Left ventricle myocardium inferior (tissue), 1 donor: ENCODE data around the gene SOX6. TPM values are rescaled to one million over a fixed set of nuclear protein-coding genes. Genes with fewer than 3 reads are reported as not detected.

Experiments used
- DNase-seq: peaks from one replicate; pipeline ENCODE4 v3.0.0-alpha.2; 2020
- H3K27ac ChIP-seq: fragments of 200-600 bp; replicated peaks from 2 replicates; pipeline ENCODE4 v1.8.0; 2021
- H3K27me3 ChIP-seq: fragments of 200-600 bp; 2 replicates; pipeline ENCODE4 v1.8.0; 2021; ENCODE audit warnings: low read depth
- H3K36me3 ChIP-seq: fragments of 200-600 bp; 2 replicates; pipeline ENCODE4 v1.8.0; 2021
- H3K4me1 ChIP-seq: fragments of 200-600 bp; 2 replicates; pipeline ENCODE4 v1.8.0; 2021
- H3K4me3 ChIP-seq: fragments of 200-600 bp; 2 replicates; pipeline ENCODE4 v1.8.0; 2021; ENCODE audit warnings: mild to moderate bottlenecking, moderate library complexity
- H3K9me3 ChIP-seq: fragments of 200-600 bp; replicated peaks from 2 replicates; pipeline ENCODE4 v1.8.0; 2021
- intact Hi-C: fragments of 100-400 bp; cut with micrococcal nuclease; formaldehyde crosslinking; loops from one replicate; pipeline ENCODE4 v1.11.0; 2022
- total RNA-seq: library from RNA; stranded (reverse); fragmentation: NEBNext Ultra II Directional; extraction: Animal tissue kit (Norgen Biotek cat#: 25700); gene quantifications from one replicate; pipeline ENCODE4 v1.2.1, GENCODE V29; 2021
- TF ChIP-seq, protein P1 (sequence below): fragments of 200-600 bp; IDR thresholded peaks from 2 replicates; pipeline ENCODE4 v1.8.0; 2021; ENCODE audit warnings: antibody characterized with exemption, mild to moderate bottlenecking, borderline replicate concordance
- donor health status: DM: no; HTN: yes; CAD: no; lungs with severe emphysema.

SOX6 gene
- total RNA-seq, 1 donor from 2014 or later = 20.2 TPM

GRCh38 chr11:16178273-16178672, 178.1 kb downstream of the SOX6 start:
- TF ChIP-seq, protein P1, sequence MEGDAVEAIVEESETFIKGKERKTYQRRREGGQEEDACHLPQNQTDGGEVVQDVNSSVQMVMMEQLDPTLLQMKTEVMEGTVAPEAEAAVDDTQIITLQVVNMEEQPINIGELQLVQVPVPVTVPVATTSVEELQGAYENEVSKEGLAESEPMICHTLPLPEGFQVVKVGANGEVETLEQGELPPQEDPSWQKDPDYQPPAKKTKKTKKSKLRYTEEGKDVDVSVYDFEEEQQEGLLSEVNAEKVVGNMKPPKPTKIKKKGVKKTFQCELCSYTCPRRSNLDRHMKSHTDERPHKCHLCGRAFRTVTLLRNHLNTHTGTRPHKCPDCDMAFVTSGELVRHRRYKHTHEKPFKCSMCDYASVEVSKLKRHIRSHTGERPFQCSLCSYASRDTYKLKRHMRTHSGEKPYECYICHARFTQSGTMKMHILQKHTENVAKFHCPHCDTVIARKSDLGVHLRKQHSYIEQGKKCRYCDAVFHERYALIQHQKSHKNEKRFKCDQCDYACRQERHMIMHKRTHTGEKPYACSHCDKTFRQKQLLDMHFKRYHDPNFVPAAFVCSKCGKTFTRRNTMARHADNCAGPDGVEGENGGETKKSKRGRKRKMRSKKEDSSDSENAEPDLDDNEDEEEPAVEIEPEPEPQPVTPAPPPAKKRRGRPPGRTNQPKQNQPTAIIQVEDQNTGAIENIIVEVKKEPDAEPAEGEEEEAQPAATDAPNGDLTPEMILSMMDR = no peak
- DNase-seq = no peak
- no peak overlapping the region for H3K4me3 ChIP-seq
- no peaks in the 10 kb centered on the region for H3K36me3 ChIP-seq
- intact Hi-C loops = no loop called here
- H3K27me3 ChIP-seq = no peaks in the 10 kb centered on the region
- peaks cover 8% of the 10 kb centered on the region for H3K4me1 ChIP-seq
- no peak overlapping the region for H3K27ac ChIP-seq
- no peaks in the 10 kb centered on the region for H3K9me3 ChIP-seq

- DNase-seq = no peak
- Histone ChIP-seq H3K4me1 (peaks cover 6% of the 10 kb centered on the region), H3K4me3 (no peak overlapping the region), H3K27me3 (no peaks in the 10 kb centered on the region), H3K27ac (no peak overlapping the region), H3K9me3 (no peaks in the 10 kb centered on the region), H3K36me3 (no peaks in the 10 kb centered on the region)
- intact Hi-C loops = no loop called here
- TF ChIP-seq, protein P1 = no peak
Measured at GRCh38 chr11:16177688-16178087, 178.7 kb downstream of the SOX6 start.

- H3K4me1 ChIP-seq = peaks cover 20% of the 10 kb centered on the region
- H3K4me3 ChIP-seq = no peak overlapping the region
- no peaks in the 10 kb centered on the region for H3K27me3 ChIP-seq
- DNase-seq = no peak
- intact Hi-C loops = no loop called here
- no peaks in the 10 kb centered on the region for H3K9me3 ChIP-seq
- TF ChIP-seq, protein P1 = no peak
- no peak overlapping the region for H3K27ac ChIP-seq
- no peaks in the 10 kb centered on the region for H3K36me3 ChIP-seq
Measured at GRCh38 chr11:16173798-16174197, 182.5 kb downstream of the SOX6 start.

DNA sequence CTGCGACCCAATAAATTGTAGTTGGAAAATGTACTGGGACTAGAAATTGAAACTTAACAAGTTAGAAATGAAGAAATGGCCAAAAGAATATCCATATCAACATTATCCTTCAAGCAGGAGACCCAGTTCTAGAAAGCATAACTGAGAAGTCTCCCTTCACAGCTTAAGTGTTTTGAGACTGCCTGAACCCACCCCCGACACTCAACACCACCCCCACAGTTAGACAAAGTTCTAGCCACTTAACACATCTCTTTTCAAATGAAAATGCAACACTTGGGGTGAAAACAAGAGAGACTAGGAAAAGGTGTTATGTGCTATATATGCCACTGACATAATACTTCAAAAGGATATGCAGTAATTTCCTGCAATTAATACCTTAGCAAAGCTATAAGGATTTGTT, 184.5 kb downstream of the SOX6 start:
- DNase-seq = no peak
- intact Hi-C loops = no loop called here
- H3K36me3 ChIP-seq = no peaks in the 10 kb centered on the region
- H3K4me1 ChIP-seq = peaks cover 20% of the 10 kb centered on the region
- no peak overlapping the region for H3K27ac ChIP-seq
- no peaks in the 10 kb centered on the region for H3K9me3 ChIP-seq
- H3K4me3 ChIP-seq = no peak overlapping the region
- no peaks in the 10 kb centered on the region for H3K27me3 ChIP-seq
- TF ChIP-seq, protein P1 = no peak

- H3K27me3 ChIP-seq = no peaks in the 10 kb centered on the region
- H3K9me3 ChIP-seq = no peaks in the 10 kb centered on the region
- TF ChIP-seq, protein P1 = no peak
- no peak overlapping the region for H3K27ac ChIP-seq
- no peak overlapping the region for H3K4me3 ChIP-seq
- no peaks in the 10 kb centered on the region for H3K36me3 ChIP-seq
- intact Hi-C loops = no loop called here
- DNase-seq = no peak
- H3K4me1 ChIP-seq = peaks cover 20% of the 10 kb centered on the region
Measured at GRCh38 chr11:16169956-16170847, 186.1 kb downstream of the SOX6 start.
